Ishikawa (cell line): Measurements from ENCODE around the gene TMEM89.

Experiments
- CEBPB ChIP-seq: IDR thresholded peaks from 2 replicates; pipeline ENCODE4 v1.6.1; 2012
- CREB1 ChIP-seq: IDR thresholded peaks from 2 replicates; pipeline ENCODE4 v1.6.1; 2012; ENCODE audit warnings: low read depth
- EGR1 ChIP-seq: IDR thresholded peaks from 2 replicates; pipeline ENCODE4 v1.6.1; 2012
- EP300 ChIP-seq: IDR thresholded peaks from 2 replicates; pipeline ENCODE4 v1.6.1; 2012; ENCODE audit warnings: borderline replicate concordance
- FOXM1 ChIP-seq: IDR thresholded peaks from 2 replicates; pipeline ENCODE4 v1.6.1; 2012; ENCODE audit warnings: low read depth, borderline replicate concordance
- NFIC ChIP-seq: IDR thresholded peaks from 2 replicates; pipeline ENCODE4 v1.6.1; 2012
- RAD21 ChIP-seq: IDR thresholded peaks from 2 replicates; pipeline ENCODE4 v1.6.1; 2012; ENCODE audit warnings: low read depth
- TAF1 ChIP-seq: IDR thresholded peaks from 2 replicates; pipeline ENCODE4 v1.6.1; 2012; ENCODE audit warnings: low read depth, mild to moderate bottlenecking
- TCF12 ChIP-seq: IDR thresholded peaks from 2 replicates; pipeline ENCODE4 v1.6.1; 2012; ENCODE audit warnings: low read depth
- TEAD4 ChIP-seq: IDR thresholded peaks from 2 replicates; pipeline ENCODE4 v1.6.1; 2012
- YY1 ChIP-seq: IDR thresholded peaks from 2 replicates; pipeline ENCODE4 v1.6.1; 2012; ENCODE audit warnings: low read depth
- ZBTB7A ChIP-seq: IDR thresholded peaks from 2 replicates; pipeline ENCODE4 v1.6.1; 2012; ENCODE audit warnings: low read depth
- TF ChIP-seq, protein P1 (sequence below): IDR thresholded peaks from 2 replicates; pipeline ENCODE4 v1.6.1; 2012; ENCODE audit warnings: low read depth, mild to moderate bottlenecking
- TF ChIP-seq, protein P2 (sequence below): IDR thresholded peaks from 2 replicates; pipeline ENCODE4 v1.6.1; 2012
- TF ChIP-seq, protein P3 (sequence below): IDR thresholded peaks from 2 replicates; pipeline ENCODE4 v1.6.1; 2012

Gene TMEM89

DNA sequence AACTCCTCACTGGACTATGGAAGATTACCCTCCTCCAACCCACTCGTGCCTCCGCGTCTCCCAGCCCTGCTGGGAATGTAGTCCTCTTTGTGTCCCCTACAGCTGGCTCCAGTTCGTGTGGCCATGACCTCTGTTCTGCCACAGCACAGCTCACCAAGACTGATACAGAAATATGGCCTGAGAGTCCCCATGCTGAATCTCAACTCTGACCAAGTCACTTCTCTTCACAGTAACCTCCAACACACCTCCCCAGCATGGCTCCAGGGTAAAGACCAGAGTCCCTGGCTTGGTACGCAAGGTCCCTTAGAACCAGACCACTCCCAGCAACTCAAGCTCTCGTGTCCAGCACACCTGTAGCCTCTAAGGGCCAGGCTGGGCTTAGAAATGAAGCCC is 24.2 kb downstream of the TMEM89 start:
- TF ChIP-seq, protein P1, sequence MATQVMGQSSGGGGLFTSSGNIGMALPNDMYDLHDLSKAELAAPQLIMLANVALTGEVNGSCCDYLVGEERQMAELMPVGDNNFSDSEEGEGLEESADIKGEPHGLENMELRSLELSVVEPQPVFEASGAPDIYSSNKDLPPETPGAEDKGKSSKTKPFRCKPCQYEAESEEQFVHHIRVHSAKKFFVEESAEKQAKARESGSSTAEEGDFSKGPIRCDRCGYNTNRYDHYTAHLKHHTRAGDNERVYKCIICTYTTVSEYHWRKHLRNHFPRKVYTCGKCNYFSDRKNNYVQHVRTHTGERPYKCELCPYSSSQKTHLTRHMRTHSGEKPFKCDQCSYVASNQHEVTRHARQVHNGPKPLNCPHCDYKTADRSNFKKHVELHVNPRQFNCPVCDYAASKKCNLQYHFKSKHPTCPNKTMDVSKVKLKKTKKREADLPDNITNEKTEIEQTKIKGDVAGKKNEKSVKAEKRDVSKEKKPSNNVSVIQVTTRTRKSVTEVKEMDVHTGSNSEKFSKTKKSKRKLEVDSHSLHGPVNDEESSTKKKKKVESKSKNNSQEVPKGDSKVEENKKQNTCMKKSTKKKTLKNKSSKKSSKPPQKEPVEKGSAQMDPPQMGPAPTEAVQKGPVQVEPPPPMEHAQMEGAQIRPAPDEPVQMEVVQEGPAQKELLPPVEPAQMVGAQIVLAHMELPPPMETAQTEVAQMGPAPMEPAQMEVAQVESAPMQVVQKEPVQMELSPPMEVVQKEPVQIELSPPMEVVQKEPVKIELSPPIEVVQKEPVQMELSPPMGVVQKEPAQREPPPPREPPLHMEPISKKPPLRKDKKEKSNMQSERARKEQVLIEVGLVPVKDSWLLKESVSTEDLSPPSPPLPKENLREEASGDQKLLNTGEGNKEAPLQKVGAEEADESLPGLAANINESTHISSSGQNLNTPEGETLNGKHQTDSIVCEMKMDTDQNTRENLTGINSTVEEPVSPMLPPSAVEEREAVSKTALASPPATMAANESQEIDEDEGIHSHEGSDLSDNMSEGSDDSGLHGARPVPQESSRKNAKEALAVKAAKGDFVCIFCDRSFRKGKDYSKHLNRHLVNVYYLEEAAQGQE = no peak
- no peak for TF ChIP-seq CREB1
- no peak for TF ChIP-seq RAD21
- TF ChIP-seq NFIC = no peak
- TF ChIP-seq EGR1 = no peak
- TF ChIP-seq, protein P2, sequence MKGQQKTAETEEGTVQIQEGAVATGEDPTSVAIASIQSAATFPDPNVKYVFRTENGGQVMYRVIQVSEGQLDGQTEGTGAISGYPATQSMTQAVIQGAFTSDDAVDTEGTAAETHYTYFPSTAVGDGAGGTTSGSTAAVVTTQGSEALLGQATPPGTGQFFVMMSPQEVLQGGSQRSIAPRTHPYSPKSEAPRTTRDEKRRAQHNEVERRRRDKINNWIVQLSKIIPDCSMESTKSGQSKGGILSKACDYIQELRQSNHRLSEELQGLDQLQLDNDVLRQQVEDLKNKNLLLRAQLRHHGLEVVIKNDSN = no peak
- no peak for TF ChIP-seq YY1
- TF ChIP-seq TAF1 = no peak
- TF ChIP-seq, protein P3, sequence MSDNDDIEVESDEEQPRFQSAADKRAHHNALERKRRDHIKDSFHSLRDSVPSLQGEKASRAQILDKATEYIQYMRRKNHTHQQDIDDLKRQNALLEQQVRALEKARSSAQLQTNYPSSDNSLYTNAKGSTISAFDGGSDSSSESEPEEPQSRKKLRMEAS = no peak
- no peak for TF ChIP-seq EP300

DNA sequence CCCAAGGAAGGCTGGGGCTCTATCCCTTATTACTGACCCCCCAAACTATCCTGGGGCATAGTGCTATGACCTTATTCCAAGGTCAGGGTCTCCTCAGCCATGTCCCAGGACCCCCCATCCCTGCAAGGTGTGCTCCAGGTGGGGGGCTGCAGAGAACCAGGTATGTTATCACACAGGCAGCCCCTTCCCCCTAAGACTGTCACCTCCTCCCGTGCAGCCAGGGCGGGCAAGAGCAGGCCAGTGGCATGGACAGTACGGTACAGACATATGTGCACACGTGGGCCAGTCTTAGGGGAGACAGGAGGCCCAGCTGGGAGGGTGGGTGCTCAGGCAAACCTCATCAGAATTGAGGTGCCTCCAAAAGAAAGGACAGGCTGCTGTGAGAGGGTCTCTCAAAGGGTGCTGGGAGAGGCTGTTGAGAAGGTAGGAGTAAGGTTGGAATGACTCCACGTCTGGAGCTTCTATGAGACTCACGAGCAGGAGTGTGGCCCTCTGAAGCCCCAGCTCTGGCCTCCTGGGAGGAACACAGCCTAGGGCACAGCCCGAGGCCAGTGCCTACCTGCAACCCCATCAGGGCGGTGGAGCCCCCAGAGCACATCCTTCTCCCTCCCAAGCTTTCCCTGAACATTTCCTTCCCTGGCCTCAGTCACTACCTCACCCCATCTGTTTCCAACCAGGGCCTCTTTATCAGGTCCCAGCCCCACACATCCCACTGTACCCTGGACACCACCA is 24.7 kb downstream of the TMEM89 start:
- no peak for TF ChIP-seq TEAD4
- TF ChIP-seq EP300 = no peak
- TF ChIP-seq, protein P3 = no peak
- no peak for TF ChIP-seq FOXM1

DNA sequence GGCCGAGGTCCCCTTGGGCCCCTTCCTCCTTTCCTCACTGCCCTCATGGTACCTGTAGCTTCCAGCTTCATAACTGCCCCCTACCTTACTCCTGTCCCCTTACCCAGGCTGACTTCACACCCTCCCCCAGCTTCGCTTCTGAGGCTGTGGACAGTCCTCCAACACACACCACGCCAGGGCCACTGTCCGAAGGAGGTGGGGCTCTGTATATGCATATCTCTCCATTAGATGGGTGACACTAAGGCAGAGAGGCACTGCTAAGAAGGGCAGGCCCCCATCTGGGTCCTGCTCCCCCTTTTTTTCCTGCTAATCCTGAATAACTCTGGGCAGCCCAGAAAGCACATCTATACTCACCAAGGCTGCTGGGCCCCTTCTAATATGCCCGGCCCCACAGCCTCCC is 25.4 kb downstream of the TMEM89 start:
- TF ChIP-seq TAF1 = no peak
- TF ChIP-seq, protein P2 = no peak
- TF ChIP-seq CEBPB = no peak
- TF ChIP-seq, protein P1 = no peak
- TF ChIP-seq EP300 = no peak
- TF ChIP-seq, protein P3 = no peak
- no peak for TF ChIP-seq EGR1
- no peak for TF ChIP-seq CREB1
- no peak for TF ChIP-seq TEAD4
- TF ChIP-seq RAD21 = no peak
- no peak for TF ChIP-seq TCF12
- TF ChIP-seq FOXM1 = no peak
- TF ChIP-seq ZBTB7A = no peak
- TF ChIP-seq YY1 = no peak
- TF ChIP-seq NFIC = no peak

DNA sequence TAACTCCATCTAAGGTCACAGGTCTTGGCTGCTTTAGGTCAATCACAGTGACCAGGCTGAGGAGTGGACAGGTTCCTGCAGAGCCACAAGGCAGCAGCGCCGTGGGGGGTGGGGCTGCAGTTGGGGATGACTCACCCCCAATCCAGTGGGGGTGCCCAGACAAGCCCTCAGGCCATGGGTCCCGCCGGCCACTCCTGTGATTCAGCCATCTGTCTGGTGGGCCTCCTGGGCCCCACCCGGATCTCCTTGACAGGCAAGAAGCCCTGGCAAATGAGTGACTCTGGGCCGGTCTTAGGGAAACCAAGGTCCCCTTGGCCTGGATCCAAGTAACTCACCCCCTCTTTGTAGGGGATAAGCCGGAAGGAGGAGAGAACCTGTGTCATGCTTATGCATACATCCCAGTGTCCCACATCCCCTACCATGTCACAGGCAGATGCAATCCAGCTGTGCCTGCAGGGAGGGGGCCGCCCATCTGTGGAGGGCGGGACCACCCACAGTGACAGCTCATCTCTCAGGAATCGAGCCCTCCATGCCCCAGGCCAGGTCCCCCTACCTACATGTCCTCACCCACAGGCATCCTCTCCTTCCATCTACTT is 25.9 kb downstream of the TMEM89 start:
- no peak for TF ChIP-seq TEAD4
- no peak for TF ChIP-seq YY1
- TF ChIP-seq NFIC = peak; percentile 73
- peak; percentile 64; the same call in 1 of the 2 replicates for TF ChIP-seq EP300

DNA sequence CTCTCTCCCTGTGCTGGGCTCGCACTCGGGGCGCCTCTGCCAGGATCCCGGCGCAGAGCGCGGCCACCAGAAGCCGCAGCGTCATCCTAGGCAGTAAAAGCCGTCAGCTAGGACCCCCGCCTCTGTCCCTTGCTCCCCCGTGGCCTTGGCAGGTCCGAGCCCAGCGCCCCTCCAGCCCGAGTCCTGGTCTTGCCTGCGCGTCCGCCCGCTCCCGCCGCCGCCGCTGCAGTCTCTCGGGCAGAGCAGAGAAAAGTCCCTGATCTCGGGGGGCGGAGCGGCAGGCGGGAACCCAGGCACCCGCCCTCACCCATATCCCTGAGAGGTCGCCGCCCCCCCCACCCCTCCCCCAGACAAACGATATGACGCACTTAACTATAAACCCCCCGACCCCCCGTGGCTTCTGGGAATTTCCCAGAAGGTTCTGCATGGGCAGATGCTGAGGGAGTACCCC is 26.5 kb downstream of the TMEM89 start, which contains the start of gene COL7A1:
Gene COL7A1, minus strand, starts transcription at position 255 of the 451 bp plus-strand sequence. Its CDS starts 170 bp downstream, at position 85.
- TF ChIP-seq YY1 (no peak), EP300 (no peak)
- TF ChIP-seq, protein P1 = no peak
